IMR-90 (cell line): ENCODE results near the gene MBTPS1.

ENCODE experiments used
- BHLHE40 ChIP-seq: fragments of 150-350 bp; IDR thresholded peaks from 2 replicates; pipeline ENCODE4 v1.6.1; 2016; ENCODE audit warnings: mild to moderate bottlenecking, low read depth, low read length
- CEBPB ChIP-seq: IDR thresholded peaks from 2 replicates; pipeline ENCODE4 v1.6.1; 2012; ENCODE audit warnings: low read depth, low read length, improper control_type of control experiment
- CTCF ChIP-seq: conservative IDR thresholded peaks from 2 replicates; pipeline ENCODE4 v1.5.1; 2012; ENCODE audit warnings: mild to moderate bottlenecking, low read depth, low read length, improper control_type of control experiment
- FOS ChIP-seq: fragments of 150-350 bp; IDR thresholded peaks from 2 replicates; pipeline ENCODE4 v1.6.1; 2016; ENCODE audit warnings: low read depth, low read length
- MAZ ChIP-seq: IDR thresholded peaks from 2 replicates; pipeline ENCODE4 v1.6.1; 2012; ENCODE audit warnings: low read depth, mild to moderate bottlenecking, low read length, improper control_type of control experiment, moderate library complexity, borderline replicate concordance
- MXI1 ChIP-seq: IDR thresholded peaks from 2 replicates; pipeline ENCODE4 v1.6.1; 2012; ENCODE audit warnings: low read depth, mild to moderate bottlenecking, low read length, moderate library complexity, borderline replicate concordance
- NFE2L2 ChIP-seq: fragments of 150-350 bp; IDR thresholded peaks from 2 replicates; pipeline ENCODE4 v1.6.1; 2016; ENCODE audit warnings: low read depth, mild to moderate bottlenecking, low read length
- POLR2A ChIP-seq: IDR thresholded peaks from 2 replicates; pipeline ENCODE4 v1.6.1; 2012; ENCODE audit warnings: mild to moderate bottlenecking, low read depth, low read length
- RAD21 ChIP-seq: IDR thresholded peaks from 2 replicates; pipeline ENCODE4 v1.6.1; 2012; ENCODE audit warnings: low read length, improper control_type of control experiment
- USF2 ChIP-seq: fragments of 150-350 bp; IDR thresholded peaks from 2 replicates; pipeline ENCODE4 v1.6.1; 2017; ENCODE audit warnings: mild to moderate bottlenecking, antibody characterized with exemption, low read length, low read depth

DNA sequence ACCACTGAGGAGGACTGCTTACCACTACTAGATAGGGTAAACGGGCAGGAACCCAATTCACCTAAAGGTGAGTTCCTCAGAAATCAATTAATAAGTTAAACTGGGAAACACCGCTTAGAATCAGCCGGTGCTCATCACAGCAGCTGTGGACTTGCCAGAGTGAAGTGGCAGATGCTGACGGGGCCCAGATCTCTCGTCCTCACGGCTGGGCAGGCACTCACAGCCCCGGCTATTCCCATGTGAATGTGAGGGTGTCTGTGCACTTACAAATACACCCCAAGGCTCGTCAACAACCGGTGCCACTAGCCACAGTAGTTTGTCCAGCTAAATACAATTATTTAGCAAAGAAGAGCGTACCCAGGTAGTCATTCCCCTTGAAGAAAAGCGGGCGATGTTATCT lies 29.7 kb downstream of the MBTPS1 start:
- TF ChIP-seq CTCF (no peak), RAD21 (no peak), MAZ (no peak), CEBPB (no peak), POLR2A (no peak), FOS (no peak), NFE2L2 (no peak), MXI1 (no peak), BHLHE40 (no peak), USF2 (no peak)
